Osteocyte (in vitro differentiated cells): ENCODE results near the gene GGT5. TPM values are rescaled to one million over a fixed set of nuclear protein-coding genes. Genes with fewer than 3 reads are reported as not detected.
"Not testable (repeated sequence)": the region's sequence is repeated elsewhere in the genome, so short reads cannot be mapped to it uniquely, and the experiment has no call there.

ENCODE experiments used
- DNase-seq: peaks from one replicate; pipeline ENCODE4 v3.0.0; 2021; ENCODE audit warnings: mixed read lengths; ENCODE audit not compliant: unreplicated experiment; ENCODE audit errors: extremely low spot score
- H3K27ac Mint-ChIP-seq: one replicate; pipeline ENCODE4 v1.8.0; 2021; ENCODE audit warnings: mild to moderate bottlenecking, mixed read lengths; ENCODE audit not compliant: unreplicated experiment
- H3K27me3 Mint-ChIP-seq: one replicate; pipeline ENCODE4 v1.8.0; 2021; ENCODE audit warnings: mixed read lengths; ENCODE audit not compliant: unreplicated experiment
- H3K36me3 Mint-ChIP-seq: one replicate; pipeline ENCODE4 v1.8.0; 2021; ENCODE audit warnings: mixed read lengths; ENCODE audit not compliant: unreplicated experiment
- H3K4me1 Mint-ChIP-seq: one replicate; pipeline ENCODE4 v1.8.0; 2021; ENCODE audit warnings: mixed read lengths; ENCODE audit not compliant: unreplicated experiment
- H3K4me3 Mint-ChIP-seq: one replicate; pipeline ENCODE4 v1.8.0; 2021; ENCODE audit warnings: mild to moderate bottlenecking, moderate library complexity, mixed read lengths; ENCODE audit not compliant: unreplicated experiment
- H3K9me3 Mint-ChIP-seq: one replicate; pipeline ENCODE4 v1.8.0; 2021; ENCODE audit warnings: mixed read lengths; ENCODE audit not compliant: unreplicated experiment
- total RNA-seq: library from RNA; stranded (reverse); gene quantifications from 2 replicates; pipeline ENCODE4 v1.2.1, GENCODE V29; 2021
- TF ChIP-seq, protein P1 (sequence below): fragments of 200-600 bp; sonication (generic); IDR thresholded peaks from 2 replicates; pipeline ENCODE4 v1.5.0; 2021; ENCODE audit warnings: antibody characterized with exemption, mild to moderate bottlenecking, moderate library complexity

GGT5 gene
- total RNA-seq, 1 donor from 2014 or later = 136 TPM

DNA sequence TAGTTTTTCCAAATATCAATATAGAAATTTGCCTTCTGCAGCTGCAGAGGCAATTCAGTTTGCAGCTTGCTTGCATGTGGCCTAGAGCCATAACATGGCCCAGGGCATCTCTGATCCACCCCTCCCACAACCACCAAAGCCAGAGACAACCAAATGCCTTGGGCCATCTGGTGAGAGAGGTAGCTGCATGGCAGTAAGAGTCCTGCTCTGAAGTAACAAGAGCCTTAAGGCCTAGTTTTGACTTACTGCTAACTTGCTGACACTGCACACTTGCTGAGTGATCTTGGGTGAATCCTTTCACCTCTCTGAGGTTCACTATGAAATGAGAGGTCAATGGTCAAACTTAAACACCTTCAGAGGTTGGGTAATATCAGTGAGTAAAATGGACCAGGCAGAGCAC lies 20.9 kb upstream of the GGT5 start:
- TF ChIP-seq, protein P1, sequence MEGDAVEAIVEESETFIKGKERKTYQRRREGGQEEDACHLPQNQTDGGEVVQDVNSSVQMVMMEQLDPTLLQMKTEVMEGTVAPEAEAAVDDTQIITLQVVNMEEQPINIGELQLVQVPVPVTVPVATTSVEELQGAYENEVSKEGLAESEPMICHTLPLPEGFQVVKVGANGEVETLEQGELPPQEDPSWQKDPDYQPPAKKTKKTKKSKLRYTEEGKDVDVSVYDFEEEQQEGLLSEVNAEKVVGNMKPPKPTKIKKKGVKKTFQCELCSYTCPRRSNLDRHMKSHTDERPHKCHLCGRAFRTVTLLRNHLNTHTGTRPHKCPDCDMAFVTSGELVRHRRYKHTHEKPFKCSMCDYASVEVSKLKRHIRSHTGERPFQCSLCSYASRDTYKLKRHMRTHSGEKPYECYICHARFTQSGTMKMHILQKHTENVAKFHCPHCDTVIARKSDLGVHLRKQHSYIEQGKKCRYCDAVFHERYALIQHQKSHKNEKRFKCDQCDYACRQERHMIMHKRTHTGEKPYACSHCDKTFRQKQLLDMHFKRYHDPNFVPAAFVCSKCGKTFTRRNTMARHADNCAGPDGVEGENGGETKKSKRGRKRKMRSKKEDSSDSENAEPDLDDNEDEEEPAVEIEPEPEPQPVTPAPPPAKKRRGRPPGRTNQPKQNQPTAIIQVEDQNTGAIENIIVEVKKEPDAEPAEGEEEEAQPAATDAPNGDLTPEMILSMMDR = no peak
- Mint-ChIP-seq H3K9me3 (no peaks in the 10 kb centered on the region), H3K36me3 (no peaks in the 10 kb centered on the region), H3K27me3 (no peaks in the 10 kb centered on the region), H3K27ac (no peak overlapping the region), H3K4me1 (peaks cover 11% of the 10 kb centered on the region), H3K4me3 (no peak overlapping the region)
- no peak for DNase-seq

DNA sequence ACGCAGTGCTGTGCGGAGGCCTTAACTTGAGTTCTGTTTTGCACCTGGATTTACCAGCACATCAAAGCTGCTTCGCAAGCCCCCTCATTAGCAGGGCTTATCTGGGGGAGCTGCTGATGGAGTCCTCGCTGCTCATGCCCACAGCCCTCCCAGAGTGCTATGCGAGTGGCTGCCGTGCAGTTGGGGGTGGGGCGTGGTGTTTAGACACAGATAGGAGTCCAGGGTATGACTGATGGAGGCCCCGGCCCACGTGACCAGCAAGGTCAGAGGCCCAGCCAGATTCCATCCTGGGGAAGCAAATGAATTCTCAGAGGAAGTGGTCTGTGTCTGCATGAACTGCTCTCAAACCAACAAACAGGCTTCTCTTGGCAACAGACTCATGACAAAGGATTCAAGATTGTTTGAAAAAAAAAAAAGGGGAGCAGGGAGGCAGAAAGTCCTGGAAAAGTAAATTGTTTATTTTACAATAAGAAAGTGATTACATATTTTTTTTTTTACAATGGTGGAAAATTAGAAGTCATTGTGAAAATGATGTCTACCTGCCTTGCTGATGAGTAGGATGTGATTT lies 19.5 kb upstream of the GGT5 start:
- peak overlapping the region; percentile 78 for H3K27ac Mint-ChIP-seq
- H3K27me3 Mint-ChIP-seq, H3K36me3 Mint-ChIP-seq, DNase-seq, H3K9me3 Mint-ChIP-seq, H3K4me3 Mint-ChIP-seq, H3K4me1 Mint-ChIP-seq: not testable (repeated sequence)

DNA sequence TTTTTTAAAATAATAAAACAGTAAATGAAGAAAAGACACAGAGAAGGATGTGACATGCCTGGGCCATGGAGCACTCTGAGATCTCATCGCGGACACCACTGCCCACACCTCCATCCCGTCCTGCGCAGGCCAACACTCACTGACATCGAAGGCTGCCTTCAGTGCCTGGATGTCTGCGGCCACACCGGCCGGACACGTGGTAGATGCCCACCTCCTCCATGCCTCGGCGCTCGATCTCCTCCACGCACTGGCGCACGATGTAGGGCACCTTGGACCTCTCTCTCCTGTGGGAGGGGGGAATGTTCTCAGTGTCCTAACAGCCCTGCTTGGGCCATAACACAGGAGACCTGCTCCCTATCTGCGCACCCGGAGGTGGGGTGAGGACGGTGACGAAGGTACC lies 18.6 kb upstream of the GGT5 start:
- not testable (repeated sequence) for H3K4me3 Mint-ChIP-seq, H3K27ac Mint-ChIP-seq, DNase-seq, H3K36me3 Mint-ChIP-seq, H3K9me3 Mint-ChIP-seq, H3K4me1 Mint-ChIP-seq, H3K27me3 Mint-ChIP-seq

DNA sequence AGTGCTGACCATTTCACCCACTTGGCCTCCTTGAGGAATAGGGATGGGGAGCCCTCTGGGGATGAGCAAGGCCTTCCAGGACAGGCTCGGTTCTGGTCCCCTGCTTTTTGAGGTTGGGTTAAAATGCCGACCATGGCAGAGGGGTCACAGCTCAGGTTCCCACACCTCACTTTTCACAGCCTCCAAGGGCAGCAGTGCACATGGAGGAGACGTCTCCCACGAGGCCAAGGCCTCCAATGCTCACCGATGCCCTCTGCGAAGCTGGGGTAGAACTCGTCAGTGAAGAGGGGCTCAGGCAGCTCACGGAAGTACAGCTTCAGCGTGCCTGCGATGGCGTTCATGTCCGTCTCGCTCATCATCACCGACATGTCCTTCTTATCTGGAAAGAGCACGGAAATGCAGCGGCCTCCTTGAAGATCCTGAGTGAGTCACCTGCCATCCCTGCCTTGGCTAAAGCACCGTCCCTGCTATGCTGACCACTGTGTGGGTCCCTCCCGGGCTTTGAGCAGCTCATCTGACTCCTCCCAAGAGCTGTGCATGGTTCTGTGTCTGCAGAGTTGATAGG lies 17.4 kb upstream of the GGT5 start:
- not testable (repeated sequence) for H3K9me3 Mint-ChIP-seq, H3K4me3 Mint-ChIP-seq, H3K4me1 Mint-ChIP-seq, H3K36me3 Mint-ChIP-seq, H3K27me3 Mint-ChIP-seq, H3K27ac Mint-ChIP-seq, DNase-seq

DNA sequence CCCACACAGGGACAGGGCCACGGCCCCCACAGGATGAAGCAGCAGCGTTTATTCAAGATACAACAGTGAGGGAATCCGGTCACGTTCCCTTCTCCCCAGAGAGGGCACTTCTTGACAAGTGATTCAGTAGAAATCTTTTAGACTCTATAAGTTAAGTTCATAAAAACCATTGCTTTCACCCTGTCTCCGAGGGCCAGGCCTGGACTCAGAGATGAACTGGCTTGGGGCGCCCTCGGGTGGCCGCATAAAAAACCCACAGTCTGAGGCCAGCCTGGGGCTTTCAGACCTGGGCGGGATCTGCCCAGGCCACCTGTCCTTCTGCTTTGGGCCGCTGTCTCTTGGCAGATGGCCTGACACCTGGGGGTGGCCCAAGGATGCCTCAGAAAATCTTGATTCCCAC lies 14.6 kb upstream of the GGT5 start:
- H3K36me3 Mint-ChIP-seq = not testable (repeated sequence)
- peak overlapping the region; percentile 34 for H3K27ac Mint-ChIP-seq
- TF ChIP-seq, protein P1 = peak; percentile 68

DNA sequence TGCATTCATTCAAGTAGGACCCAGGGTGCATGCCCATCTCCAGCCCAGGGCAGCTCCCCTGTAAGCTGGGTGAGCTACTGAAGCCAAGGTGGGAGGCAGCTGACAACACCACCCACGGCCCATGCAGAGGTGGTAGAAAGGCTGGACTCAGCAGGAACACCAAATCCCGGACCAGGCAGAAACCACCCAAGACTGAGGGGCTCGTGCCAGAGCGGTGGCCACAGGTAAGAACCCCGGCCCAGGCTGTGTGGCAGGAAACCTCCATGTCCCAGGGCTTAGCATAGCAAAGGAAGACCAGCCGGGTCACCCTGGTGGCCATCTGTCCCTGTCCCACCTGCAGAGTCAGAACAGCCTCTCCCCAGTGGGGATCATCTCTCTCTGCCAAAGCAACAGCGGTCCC lies 11.9 kb upstream of the GGT5 start:
- H3K27me3 Mint-ChIP-seq, H3K36me3 Mint-ChIP-seq, H3K27ac Mint-ChIP-seq, H3K4me1 Mint-ChIP-seq, DNase-seq, H3K9me3 Mint-ChIP-seq, H3K4me3 Mint-ChIP-seq: not testable (repeated sequence)

More for the DNA sequence above, 14.6 kb upstream of the GGT5 start:
- H3K4me1 Mint-ChIP-seq, H3K9me3 Mint-ChIP-seq, H3K27me3 Mint-ChIP-seq, H3K4me3 Mint-ChIP-seq: not testable (repeated sequence)
- DNase-seq = peak; percentile 92

DNA sequence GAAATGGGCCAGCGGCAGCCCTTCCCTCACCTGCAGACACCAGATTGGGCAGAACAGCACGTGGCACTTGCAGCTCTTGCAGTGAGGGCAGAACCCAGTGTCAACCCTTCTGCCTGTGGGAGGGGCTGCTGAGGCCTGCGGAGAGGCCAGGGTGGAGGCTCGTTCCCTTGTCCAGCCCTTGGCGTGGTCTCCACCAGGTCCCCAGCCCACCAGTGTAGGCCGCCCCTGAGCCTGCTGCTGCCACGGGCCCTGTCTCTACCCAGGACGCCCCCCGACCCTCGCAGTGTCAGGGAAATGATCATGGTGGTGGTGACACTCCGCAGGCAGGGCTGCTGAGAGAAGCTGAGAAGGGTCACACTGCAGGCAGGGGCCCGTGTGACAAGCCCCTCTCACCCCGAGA lies 11.3 kb upstream of the GGT5 start:
- not testable (repeated sequence) for H3K27me3 Mint-ChIP-seq, H3K27ac Mint-ChIP-seq, H3K36me3 Mint-ChIP-seq, H3K4me3 Mint-ChIP-seq, H3K4me1 Mint-ChIP-seq, H3K9me3 Mint-ChIP-seq
- peak; percentile 67 for DNase-seq

DNA sequence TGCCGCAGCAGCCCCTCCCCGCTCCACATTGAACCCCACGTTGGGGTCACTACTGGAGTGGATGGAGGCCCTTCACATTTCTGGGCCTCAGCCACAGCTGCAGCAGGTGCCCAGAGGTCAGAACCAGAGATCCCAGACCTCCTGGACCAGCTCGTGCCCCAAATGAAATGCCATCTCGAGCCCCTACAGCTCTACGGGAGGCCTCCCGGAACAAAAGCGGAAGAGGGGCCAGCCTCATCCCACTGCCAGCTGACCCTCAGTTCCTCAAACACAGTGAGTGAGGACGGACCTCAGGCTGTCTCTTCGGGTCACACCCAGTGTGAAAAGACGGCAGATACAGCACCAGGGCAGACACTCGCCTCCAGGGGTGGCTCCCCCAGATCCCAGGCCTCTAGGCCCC lies 8.2 kb upstream of the GGT5 start:
- H3K36me3 Mint-ChIP-seq, H3K27me3 Mint-ChIP-seq, H3K4me1 Mint-ChIP-seq, H3K4me3 Mint-ChIP-seq, H3K9me3 Mint-ChIP-seq, H3K27ac Mint-ChIP-seq, DNase-seq: not testable (repeated sequence)

DNA sequence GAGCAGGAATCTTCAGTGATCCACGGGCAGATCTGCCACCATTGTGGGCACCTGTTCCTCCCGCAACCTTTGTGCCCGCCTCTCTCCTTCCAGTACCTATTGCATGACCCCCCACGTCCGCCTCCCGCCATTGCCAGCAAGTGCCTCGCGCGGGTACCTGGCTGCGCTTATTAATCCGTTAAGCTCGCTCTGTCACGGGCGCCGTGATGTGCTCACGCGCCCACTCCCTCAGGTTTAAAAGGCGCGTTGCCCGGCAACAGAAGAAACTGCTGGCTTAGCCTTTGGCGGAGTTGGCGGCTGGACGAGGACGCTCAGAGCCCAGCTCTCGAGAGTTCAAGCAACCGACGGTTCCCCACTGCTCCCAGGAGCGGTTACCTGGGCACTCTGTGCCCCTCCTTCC lies 6.4 kb upstream of the GGT5 start:
- not testable (repeated sequence) for H3K4me3 Mint-ChIP-seq, H3K27me3 Mint-ChIP-seq, H3K27ac Mint-ChIP-seq, H3K36me3 Mint-ChIP-seq, H3K9me3 Mint-ChIP-seq, DNase-seq
- peaks cover 17% of the 10 kb centered on the region for H3K4me1 Mint-ChIP-seq

DNA sequence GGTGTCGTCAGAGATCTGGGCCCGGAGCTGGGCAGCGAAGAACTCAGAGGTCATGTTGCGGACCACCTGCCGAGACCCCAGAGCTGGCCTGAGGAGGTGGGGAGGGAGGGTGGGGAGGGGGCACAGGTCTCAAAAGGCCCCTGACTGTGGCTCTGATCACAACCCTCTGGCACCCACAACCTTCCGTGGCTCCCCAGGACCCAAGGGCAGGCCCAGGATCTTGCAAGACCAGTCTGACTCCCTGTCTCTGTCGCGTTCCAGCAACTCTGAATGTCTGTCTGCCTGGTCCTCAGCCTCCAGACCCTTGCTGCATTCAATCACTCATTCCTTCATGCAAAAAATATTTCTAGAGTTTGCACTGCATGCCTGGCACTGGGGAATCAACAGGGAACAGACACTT lies 4.5 kb upstream of the GGT5 start:
- not testable (repeated sequence) for H3K36me3 Mint-ChIP-seq, H3K27ac Mint-ChIP-seq, H3K9me3 Mint-ChIP-seq, DNase-seq, H3K4me3 Mint-ChIP-seq, H3K27me3 Mint-ChIP-seq
- peaks cover 35% of the 10 kb centered on the region for H3K4me1 Mint-ChIP-seq

DNA sequence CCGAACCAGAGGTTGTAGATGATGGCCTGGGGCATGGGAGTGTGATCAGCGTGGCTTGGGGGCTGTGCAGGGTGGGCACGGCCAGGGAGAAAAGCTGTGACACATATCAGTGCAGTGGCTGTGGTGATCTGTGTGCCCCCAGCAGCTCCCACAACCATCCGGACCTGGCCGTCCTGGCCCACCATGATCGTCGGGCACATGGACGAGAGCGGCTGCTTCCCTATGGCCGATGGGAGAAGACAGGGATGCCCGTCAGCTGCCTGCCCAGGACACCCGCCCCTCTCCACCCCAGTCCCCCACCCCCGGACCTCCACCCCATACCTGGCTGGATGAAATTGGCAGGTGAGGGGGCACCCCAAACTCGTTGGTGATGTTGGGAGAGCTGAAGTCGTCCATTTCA lies 3.7 kb upstream of the GGT5 start:
- H3K4me1 Mint-ChIP-seq = peaks cover 40% of the 10 kb centered on the region
- not testable (repeated sequence) for DNase-seq, H3K27ac Mint-ChIP-seq, H3K27me3 Mint-ChIP-seq, H3K9me3 Mint-ChIP-seq, H3K4me3 Mint-ChIP-seq, H3K36me3 Mint-ChIP-seq
